Retina (tissue), 1 donor: ENCODE results near the gene ALK.
"Not testable (repeated sequence)": the region's sequence is repeated elsewhere in the genome, so short reads cannot be mapped to it uniquely, and the experiment has no call there.

Source experiments
- DNase-seq: peaks from one replicate; pipeline ENCODE4 v3.0.0-alpha.2; 2016

The ALK gene

GRCh38 chr2:29837925-29838324 lies 83.5 kb downstream of the ALK start:
- DNase-seq, result no peak

GRCh38 chr2:29834624-29835023 lies 86.8 kb downstream of the ALK start:
- no peak for DNase-seq

GRCh38 chr2:29834036-29834540 lies 87.3 kb downstream of the ALK start:
- peak; percentile 28 for DNase-seq

- DNase-seq, result no peak
Measured at GRCh38 chr2:29831560-29831959, 89.8 kb downstream of the ALK start.

- no peak for DNase-seq
Measured at GRCh38 chr2:29829841-29830240, 91.5 kb downstream of the ALK start.

- not testable (repeated sequence) for DNase-seq
Measured at GRCh38 chr2:29824145-29824544, 97.2 kb downstream of the ALK start.

- DNase-seq, result no peak
Measured at GRCh38 chr2:29821591-29821990, 99.8 kb downstream of the ALK start.

GRCh38 chr2:29819570-29819969 lies 101.8 kb downstream of the ALK start:
- no peak for DNase-seq

GRCh38 chr2:29817801-29818680 lies 103.3 kb downstream of the ALK start:
- DNase-seq, result no peak

- no peak for DNase-seq
Measured at GRCh38 chr2:29817299-29817698, 104.1 kb downstream of the ALK start.

GRCh38 chr2:29816651-29817050 lies 104.7 kb downstream of the ALK start:
- no peak for DNase-seq

- no peak for DNase-seq
Measured at GRCh38 chr2:29811378-29811777, 110.0 kb downstream of the ALK start.

GRCh38 chr2:29810956-29811355 lies 110.4 kb downstream of the ALK start:
- DNase-seq, result no peak

GRCh38 chr2:29808321-29808720 lies 113.1 kb downstream of the ALK start:
- DNase-seq, result no peak

GRCh38 chr2:29807082-29807481 lies 114.3 kb downstream of the ALK start:
- no peak for DNase-seq

- no peak for DNase-seq
Measured at GRCh38 chr2:29806461-29806860, 114.9 kb downstream of the ALK start.

- DNase-seq, result no peak
Measured at GRCh38 chr2:29804671-29805070, 116.7 kb downstream of the ALK start.

- no peak for DNase-seq
Measured at GRCh38 chr2:29803537-29803936, 117.8 kb downstream of the ALK start.

- DNase-seq, result no peak
Measured at GRCh38 chr2:29802986-29803385, 118.4 kb downstream of the ALK start.

GRCh38 chr2:29799628-29800027 lies 121.8 kb downstream of the ALK start:
- no peak for DNase-seq

GRCh38 chr2:29797916-29798315 lies 123.5 kb downstream of the ALK start:
- no peak for DNase-seq

GRCh38 chr2:29796446-29796845 lies 124.9 kb downstream of the ALK start:
- no peak for DNase-seq

- no peak for DNase-seq
Measured at GRCh38 chr2:29789911-29790485, 131.4 kb downstream of the ALK start.
